ENCODE data around the gene KCNIP4. TPM values are rescaled to one million over a fixed set of nuclear protein-coding genes. Genes with fewer than 3 reads are reported as not detected.

KCNIP4 gene
- total and polyA plus RNA-seq, 8 donors, result 0.05 TPM; not detected in 7

DNA sequence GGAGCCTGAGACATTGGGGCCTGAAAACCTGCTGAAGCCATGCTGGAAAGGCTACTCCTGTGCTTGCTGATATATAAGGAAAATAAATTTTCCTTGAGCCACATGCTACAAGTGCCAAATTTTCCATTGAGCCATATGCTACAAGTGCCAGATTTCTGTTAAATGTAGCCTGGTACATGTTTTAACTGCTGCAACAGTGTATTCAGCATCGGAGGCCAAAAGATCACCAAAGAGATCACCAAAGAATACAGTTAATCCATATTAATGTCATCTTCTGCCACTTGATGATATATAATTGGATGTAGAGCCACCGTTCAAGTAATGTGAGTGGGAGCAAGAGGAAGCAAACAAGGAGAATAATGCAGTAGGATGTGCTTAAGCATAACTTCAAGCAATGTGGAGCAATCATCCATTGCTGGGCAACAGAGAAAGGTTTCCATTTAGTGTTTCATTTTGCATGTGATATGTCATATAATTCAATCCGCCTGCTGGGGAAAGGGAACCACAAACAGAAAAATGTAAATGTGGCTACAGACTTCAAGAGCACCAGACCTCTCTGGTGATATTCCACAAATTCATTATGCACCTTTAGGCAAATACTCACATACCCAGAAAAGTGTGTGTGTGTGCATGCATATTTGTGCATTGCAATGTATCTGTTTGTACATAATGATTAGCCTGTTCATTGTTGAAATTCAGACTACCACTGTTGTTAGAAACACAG, 295.9 kb downstream of the KCNIP4 start:
- intact Hi-C loops (cut with DNase I), result no loop called here
- FAIRE-seq (no peak), ATAC-seq (peak in 2 of 4 donors; percentile 30 to 55), DNase-seq (no peak)
- H3K4me1 ChIP-seq, result peaks cover 0 to 6% (median 0%) of the 10 kb centered on the region in 3 donors
- no peaks in the 10 kb centered on the region for H3K27me3 ChIP-seq
- no peaks in the 10 kb centered on the region for H3K9me3 ChIP-seq
- H3K36me3 ChIP-seq, result no peaks in the 10 kb centered on the region
- H3K27ac ChIP-seq, result no peak overlapping the region
- WGBS, 2 donors, result 64 to 74% methylated on average over 3 of the region's 3 CpGs
- H3K4me3 ChIP-seq, result no peak overlapping the region
- TF ChIP-seq, protein P1, sequence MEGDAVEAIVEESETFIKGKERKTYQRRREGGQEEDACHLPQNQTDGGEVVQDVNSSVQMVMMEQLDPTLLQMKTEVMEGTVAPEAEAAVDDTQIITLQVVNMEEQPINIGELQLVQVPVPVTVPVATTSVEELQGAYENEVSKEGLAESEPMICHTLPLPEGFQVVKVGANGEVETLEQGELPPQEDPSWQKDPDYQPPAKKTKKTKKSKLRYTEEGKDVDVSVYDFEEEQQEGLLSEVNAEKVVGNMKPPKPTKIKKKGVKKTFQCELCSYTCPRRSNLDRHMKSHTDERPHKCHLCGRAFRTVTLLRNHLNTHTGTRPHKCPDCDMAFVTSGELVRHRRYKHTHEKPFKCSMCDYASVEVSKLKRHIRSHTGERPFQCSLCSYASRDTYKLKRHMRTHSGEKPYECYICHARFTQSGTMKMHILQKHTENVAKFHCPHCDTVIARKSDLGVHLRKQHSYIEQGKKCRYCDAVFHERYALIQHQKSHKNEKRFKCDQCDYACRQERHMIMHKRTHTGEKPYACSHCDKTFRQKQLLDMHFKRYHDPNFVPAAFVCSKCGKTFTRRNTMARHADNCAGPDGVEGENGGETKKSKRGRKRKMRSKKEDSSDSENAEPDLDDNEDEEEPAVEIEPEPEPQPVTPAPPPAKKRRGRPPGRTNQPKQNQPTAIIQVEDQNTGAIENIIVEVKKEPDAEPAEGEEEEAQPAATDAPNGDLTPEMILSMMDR (IDR thresholded peaks at IDR 0.05), result no peak

DNA sequence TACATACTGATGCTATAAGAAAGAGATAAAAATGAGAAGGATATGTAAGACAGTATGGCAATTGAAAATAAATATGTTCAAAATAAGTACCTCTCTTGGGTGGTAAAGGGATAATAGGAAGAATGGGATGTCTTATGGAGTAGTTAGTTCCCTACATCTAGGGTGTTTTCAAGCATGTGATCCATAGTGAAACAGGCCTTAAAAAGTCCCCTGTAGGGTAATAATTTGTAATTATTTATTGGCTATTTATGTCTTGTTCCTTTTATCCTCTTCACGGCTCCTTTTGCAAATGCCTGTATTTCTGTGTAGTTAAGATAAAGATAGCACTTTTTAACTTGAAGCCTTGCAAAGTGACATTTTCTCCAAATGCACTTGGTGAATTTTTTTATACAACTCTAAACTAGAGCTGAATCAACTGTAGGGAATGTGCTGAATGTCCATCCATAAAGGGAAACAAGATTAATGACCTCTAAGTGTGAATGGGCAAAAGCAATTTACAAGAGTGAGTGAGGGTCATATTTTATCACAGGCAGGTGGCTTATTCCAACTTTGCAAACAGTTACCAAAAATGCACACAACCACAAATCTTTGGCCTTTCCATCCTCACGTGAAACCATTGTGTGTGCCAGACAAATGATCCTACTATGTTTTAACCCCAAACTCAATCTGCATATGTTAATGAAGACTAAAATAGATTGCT, 299.0 kb downstream of the KCNIP4 start:
- H3K27me3 ChIP-seq, result no peaks in the 10 kb centered on the region
- H3K27ac ChIP-seq, result no peak overlapping the region
- FAIRE-seq (no peak), DNase-seq (no peak), ATAC-seq (no peak)
- H3K4me3 ChIP-seq, result no peak overlapping the region
- peaks cover 0 to 6% (median 0%) of the 10 kb centered on the region in 3 donors for H3K4me1 ChIP-seq
- intact Hi-C loops (cut with DNase I), result no loop called here
- TF ChIP-seq, protein P1 (IDR thresholded peaks at IDR 0.05), result no peak
- H3K36me3 ChIP-seq, result no peaks in the 10 kb centered on the region
- H3K9me3 ChIP-seq, result no peaks in the 10 kb centered on the region
- 25 to 43% methylated on average over 2 of the region's 2 CpGs for WGBS, 2 donors

DNA sequence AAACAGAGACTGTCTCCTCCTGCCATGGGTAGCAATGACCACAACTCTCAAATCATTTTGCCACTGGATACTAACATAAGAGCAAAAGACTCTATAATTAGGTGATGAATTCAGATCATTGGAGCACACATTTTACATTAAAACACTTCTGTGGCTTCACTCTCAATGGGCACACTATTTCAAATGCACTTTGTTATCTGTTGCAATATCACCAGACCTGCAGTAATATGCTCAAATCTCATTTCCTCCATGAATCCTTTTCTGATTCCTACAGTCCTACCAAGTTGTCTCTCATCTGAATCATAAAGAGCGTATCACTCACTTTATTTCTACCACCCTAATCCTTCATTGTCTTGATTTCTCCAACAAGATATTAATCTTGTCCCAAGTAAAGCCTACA, 302.8 kb downstream of the KCNIP4 start:
- TF ChIP-seq, protein P1 (IDR thresholded peaks at IDR 0.05), result no peak
- intact Hi-C loops (cut with DNase I), result no loop called here

DNA sequence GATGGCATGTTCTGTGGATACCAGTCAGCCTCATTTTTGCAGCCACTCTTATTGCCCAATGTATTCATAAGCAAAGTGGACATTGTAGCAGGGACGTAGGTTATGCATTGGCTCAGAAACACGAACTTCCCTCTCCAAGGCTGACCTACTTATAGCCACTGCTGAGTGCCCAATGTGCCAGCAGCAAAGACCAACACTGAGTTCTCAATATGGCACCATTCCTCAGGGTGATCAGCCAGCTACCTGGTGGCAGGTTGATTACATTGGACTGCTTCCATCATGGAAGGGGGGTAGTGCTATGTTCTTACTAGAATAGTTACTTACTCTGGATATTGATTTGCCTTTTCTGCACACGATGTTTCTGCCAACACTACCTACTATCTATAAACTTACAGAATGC, 306.9 kb downstream of the KCNIP4 start:
- Histone ChIP-seq H3K4me1 (no peaks in the 10 kb centered on the region), H3K36me3 (no peaks in the 10 kb centered on the region), H3K27me3 (no peaks in the 10 kb centered on the region), H3K9me3 (no peaks in the 10 kb centered on the region), H3K27ac (no peak overlapping the region), H3K4me3 (no peak overlapping the region)
- no peak for FAIRE-seq
- DNase-seq, result no peak
- no peak for ATAC-seq
- 40 to 41% methylated on average over 3 of the region's 3 CpGs for WGBS, 2 donors
- TF ChIP-seq, protein P1 (IDR thresholded peaks at IDR 0.05), result no peak
- intact Hi-C loops (cut with DNase I), result no loop called here

More for the DNA sequence above, 302.8 kb downstream of the KCNIP4 start:
- Histone ChIP-seq H3K9me3 (no peaks in the 10 kb centered on the region), H3K27ac (no peak overlapping the region), H3K4me3 (no peak overlapping the region), H3K4me1 (peaks cover 0 to 6% (median 0%) of the 10 kb centered on the region in 3 donors), H3K27me3 (no peaks in the 10 kb centered on the region), H3K36me3 (no peaks in the 10 kb centered on the region)
- ATAC-seq, result no peak
- DNase-seq, result no peak
- 89 to 91% methylated on average over 1 of the region's 1 CpG for WGBS, 2 donors
- FAIRE-seq, result no peak

All from pancreas (tissue), 10 donors.